ENCODE measurements around the gene MDN1.

GRCh38 chr6:89830170-89830809, 10.7 kb upstream of the MDN1 start:
- TF ChIP-seq, protein P1, sequence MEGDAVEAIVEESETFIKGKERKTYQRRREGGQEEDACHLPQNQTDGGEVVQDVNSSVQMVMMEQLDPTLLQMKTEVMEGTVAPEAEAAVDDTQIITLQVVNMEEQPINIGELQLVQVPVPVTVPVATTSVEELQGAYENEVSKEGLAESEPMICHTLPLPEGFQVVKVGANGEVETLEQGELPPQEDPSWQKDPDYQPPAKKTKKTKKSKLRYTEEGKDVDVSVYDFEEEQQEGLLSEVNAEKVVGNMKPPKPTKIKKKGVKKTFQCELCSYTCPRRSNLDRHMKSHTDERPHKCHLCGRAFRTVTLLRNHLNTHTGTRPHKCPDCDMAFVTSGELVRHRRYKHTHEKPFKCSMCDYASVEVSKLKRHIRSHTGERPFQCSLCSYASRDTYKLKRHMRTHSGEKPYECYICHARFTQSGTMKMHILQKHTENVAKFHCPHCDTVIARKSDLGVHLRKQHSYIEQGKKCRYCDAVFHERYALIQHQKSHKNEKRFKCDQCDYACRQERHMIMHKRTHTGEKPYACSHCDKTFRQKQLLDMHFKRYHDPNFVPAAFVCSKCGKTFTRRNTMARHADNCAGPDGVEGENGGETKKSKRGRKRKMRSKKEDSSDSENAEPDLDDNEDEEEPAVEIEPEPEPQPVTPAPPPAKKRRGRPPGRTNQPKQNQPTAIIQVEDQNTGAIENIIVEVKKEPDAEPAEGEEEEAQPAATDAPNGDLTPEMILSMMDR (conservative IDR thresholded peaks at IDR 0.05; ENCODE audit: low read length): no peak
- no peak for TF ChIP-seq EZH2phosphoT487 (IDR thresholded peaks at IDR 0.05; ENCODE audit: borderline replicate concordance, low read depth, low read length)

Data from OCI-LY7 (cell line).